GM10847 (cell line): Measurements from ENCODE around the gene ADGRL3.

Experiments used
- POLR2A ChIP-seq: IDR thresholded peaks from 2 replicates; pipeline ENCODE4 v1.6.1; 2011; ENCODE audit not compliant: insufficient read length; ENCODE audit errors: extremely low read depth

ADGRL3 gene

DNA sequence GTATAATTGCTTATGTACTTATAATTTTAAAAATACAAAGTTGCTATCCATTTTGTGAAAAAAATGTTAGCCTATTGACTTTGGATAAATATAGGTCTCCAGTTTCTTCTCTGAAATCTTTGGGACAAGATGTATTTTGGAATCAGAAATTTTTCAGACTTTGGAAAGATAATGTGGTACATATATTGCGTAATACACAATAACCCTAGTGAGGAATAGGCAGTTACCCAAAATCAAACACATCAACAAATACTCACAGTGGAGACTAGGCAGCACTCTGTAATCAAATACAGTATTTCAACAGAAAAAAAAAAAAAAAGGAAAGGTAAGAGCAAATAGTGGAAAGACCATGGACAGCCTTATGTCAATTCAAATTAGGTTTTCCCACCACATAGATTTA lies 796.8 kb downstream of the ADGRL3 start:
- no peak for TF ChIP-seq POLR2A

GRCh38 chr4:61997831-61998230 lies 797.7 kb downstream of the ADGRL3 start:
- TF ChIP-seq POLR2A, result no peak

DNA sequence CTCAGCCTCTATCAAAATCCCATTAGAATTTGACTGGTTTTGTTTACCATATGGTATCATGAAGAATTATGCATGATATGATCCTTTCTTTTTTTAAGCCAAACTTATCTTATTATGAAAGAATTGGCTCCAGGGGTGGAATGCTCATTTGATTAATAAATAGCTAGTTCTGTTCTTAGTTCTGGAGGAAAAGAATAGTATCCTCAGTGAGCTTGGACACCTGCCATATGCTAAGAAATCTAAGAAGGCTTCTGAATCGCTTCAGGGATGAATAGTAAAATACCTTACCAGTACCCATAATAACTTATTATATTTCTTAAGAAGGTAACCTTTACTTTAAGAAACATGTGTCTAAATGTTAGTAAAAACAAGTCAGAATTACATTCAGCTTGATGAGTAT lies 803.6 kb downstream of the ADGRL3 start:
- TF ChIP-seq POLR2A, result no peak

- TF ChIP-seq POLR2A, result no peak
These were observed 804.8 kb downstream of the ADGRL3 start for GRCh38 chr4:62004881-62005280.

GRCh38 chr4:62006108-62006507 lies 806.0 kb downstream of the ADGRL3 start:
- TF ChIP-seq POLR2A, result no peak

DNA sequence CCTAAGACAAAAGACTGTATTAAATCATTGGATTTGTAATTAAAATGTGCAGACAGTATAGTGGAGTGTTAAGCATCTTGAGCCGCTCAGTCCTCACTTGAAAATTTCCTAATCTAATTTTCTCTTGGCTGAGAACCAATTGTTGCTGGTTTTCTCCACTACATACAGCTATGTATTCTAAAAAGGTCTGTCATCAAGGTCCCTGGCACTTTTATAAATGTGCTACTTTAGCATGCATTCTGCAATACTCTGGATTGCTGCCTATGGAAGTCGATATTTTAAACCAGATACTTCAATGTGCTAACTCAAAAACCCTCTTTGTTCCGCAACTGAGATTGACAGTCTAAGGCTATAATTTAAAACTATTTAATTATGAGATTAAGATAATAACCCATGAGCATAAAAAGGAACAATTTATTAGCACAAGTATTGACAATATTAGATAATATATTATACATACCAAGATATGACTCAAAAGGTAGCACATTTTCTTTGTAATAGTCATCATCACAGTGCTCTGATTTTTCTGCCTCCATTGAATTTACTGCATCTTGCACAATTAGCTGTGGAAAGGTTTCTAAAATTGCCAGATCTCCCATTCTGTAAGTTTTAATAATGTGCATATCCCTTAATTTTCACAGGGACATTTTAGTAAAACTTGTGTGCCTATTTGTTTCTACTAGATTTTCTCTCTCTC lies 815.1 kb downstream of the ADGRL3 start:
- TF ChIP-seq POLR2A, result no peak

- no peak for TF ChIP-seq POLR2A
These were observed 818.4 kb downstream of the ADGRL3 start for GRCh38 chr4:62018537-62018936.

- no peak for TF ChIP-seq POLR2A
These were observed 823.5 kb downstream of the ADGRL3 start for GRCh38 chr4:62023633-62024032.

DNA sequence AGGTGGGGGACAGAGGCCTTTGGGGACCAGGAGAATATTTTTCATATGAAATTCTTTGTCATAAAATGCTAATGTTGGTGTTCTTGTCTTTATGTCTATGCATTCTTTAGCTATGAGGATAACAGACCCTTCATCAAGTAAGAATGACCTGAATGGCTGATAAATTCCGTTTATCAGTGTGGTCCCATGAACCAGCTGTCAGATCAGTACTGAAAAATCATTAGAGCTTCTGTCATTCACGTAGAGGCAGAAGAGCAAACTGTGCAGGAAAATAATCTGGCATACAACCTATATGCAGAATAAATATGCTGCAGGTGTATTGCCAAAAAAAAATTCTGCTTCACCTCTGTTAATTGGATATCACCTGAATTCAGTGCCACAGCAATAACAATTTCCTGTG lies 828.6 kb downstream of the ADGRL3 start:
- no peak for TF ChIP-seq POLR2A

DNA sequence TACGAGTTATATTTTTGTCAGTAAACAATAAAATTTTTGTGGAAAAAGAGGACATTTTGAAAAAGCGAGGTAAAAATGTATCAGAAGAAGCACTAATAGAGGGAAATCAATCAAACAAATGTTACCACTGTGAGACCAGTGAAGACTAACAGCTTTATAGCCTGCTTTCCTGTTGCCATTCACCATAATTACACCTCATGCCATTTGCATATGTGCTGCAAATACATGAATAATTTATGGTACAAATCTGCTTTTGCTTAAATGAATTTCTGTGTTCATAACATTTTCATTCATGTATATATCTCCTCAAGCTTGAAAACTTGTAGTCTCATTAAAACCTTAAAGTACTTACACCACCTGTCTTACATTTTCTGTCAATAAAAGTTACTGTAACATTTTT lies 830.8 kb downstream of the ADGRL3 start:
- TF ChIP-seq POLR2A, result no peak

GRCh38 chr4:62037571-62037970 lies 837.4 kb downstream of the ADGRL3 start:
- no peak for TF ChIP-seq POLR2A

DNA sequence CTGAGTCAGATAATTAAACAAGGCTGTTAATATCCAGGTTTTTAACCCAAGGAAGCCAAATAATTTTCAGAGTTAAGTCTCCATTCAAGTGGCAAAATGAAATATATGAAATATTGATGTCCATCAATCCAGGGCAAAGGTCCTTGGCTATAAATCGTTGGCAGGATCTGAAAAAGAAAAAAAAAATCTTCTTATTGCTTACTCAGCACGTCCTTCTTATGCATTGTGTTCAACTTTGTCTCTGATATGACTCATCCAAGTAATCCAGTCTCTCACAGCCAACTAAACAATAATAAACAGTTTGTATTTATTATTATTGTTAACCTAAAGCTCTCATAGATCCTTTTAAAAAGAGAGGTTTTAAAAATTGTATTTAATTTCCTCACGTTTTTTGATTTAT lies 851.2 kb downstream of the ADGRL3 start:
- TF ChIP-seq POLR2A, result no peak

GRCh38 chr4:62053974-62054373 lies 853.8 kb downstream of the ADGRL3 start:
- TF ChIP-seq POLR2A, result no peak

DNA sequence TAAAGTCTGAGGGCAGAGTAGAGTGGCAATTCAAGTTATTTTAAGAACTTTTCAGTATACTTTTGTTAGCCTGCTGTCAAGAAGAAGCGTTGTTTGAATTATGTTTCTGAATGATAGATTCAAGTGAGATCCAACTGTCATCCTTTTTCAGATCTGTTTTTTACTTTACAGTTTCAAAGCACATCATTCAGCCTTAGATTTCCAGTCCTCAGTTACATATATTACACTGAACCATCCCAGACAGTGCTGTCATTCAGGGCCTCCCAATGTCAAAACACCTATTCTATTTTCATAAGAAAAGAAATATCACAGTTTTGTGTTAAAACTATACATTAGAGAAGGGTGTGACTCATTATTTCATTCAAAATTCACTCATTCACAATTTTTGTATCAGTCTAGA lies 856.9 kb downstream of the ADGRL3 start:
- TF ChIP-seq POLR2A, result no peak

DNA sequence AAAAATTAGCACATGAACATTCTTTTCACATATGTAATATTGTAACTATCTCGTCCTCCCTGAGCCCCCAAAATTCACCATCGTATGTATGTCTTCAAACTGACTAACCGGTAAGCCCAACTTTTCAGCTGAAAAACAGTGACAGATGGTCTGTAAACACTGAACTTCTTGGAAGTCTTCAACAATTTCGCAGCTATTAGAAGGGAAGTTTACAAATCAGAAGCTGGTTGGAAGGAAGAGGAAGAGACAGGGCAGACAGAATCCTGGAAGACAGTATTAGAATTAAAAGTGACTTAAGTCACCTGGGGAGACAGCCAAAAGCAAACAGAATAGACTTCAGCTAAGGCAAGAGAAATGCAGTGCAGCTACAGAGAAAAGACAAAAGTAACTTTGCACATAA lies 858.4 kb downstream of the ADGRL3 start:
- TF ChIP-seq POLR2A, result no peak

DNA sequence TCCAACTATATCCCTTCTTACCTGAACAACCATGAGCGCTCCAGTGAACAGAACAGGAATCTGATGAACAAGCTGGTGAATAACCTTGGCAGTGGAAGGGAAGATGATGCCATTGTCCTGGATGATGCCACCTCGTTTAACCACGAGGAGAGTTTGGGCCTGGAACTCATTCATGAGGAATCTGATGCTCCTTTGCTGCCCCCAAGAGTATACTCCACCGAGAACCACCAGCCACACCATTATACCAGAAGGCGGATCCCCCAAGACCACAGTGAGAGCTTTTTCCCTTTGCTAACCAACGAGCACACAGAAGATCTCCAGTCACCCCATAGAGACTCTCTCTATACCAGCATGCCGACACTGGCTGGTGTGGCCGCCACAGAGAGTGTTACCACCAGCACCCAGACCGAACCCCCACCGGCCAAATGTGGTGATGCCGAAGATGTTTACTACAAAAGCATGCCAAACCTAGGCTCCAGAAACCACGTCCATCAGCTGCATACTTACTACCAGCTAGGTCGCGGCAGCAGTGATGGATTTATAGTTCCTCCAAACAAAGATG lies 870.2 kb downstream of the ADGRL3 start:
- TF ChIP-seq POLR2A, result no peak

- TF ChIP-seq POLR2A, result no peak
These were observed 875.0 kb downstream of the ADGRL3 start for GRCh38 chr4:62075089-62075488.
